Activated naive CD8-positive, alpha-beta T cell treated with anti-CD3 and anti-CD28 coated beads, Interleukin-2, amount 50 U/mL, for 24 hours (primary cell): Measurements from ENCODE around the gene OR14A16.

Experiments
- ATAC-seq: fragments of 150-1000 bp; cut with Tn5 transposase; one replicate; pipeline ENCODE4 v1.10.0; 2021
- DNase-seq: peaks from one replicate; pipeline ENCODE4 v3.0.0; 2021
- H3K27ac Mint-ChIP-seq: one replicate; pipeline ENCODE4 v1.8.0; 2021; ENCODE audit warnings: mild to moderate bottlenecking, mixed read lengths
- H3K27me3 Mint-ChIP-seq: one replicate; pipeline ENCODE4 v1.8.0; 2021; ENCODE audit warnings: mixed read lengths
- H3K36me3 Mint-ChIP-seq: one replicate; pipeline ENCODE4 v1.8.0; 2021; ENCODE audit warnings: low read depth, mixed read lengths
- H3K4me1 Mint-ChIP-seq: one replicate; pipeline ENCODE4 v1.8.0; 2021; ENCODE audit warnings: mixed read lengths
- H3K4me3 Mint-ChIP-seq: one replicate; pipeline ENCODE4 v1.8.0; 2021; ENCODE audit warnings: mild to moderate bottlenecking, moderate library complexity, mixed read lengths
- H3K9me3 Mint-ChIP-seq: one replicate; pipeline ENCODE4 v1.8.0; 2021; ENCODE audit warnings: mixed read lengths

OR14A16 gene

DNA sequence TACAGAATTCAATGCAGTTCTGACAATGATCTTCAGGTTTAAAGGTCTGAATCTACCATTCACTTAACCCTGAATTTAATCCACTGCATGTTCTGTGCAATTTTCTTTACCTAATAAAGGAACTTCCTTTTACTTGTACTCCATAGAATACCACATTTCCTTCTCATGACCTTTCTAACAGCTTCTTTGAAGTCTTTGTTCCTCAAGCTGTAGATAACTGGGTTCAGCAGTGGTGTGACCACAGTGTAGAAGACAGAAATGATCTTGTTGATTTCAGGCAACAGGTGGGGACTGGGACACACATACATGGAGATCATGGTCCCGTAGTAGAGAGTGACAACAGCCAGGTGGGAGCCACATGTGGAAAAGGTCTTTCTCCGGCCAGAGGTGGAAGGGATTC, 16.9 kb upstream of the OR14A16 start:
- Mint-ChIP-seq H3K36me3 (no peaks in the 10 kb centered on the region), H3K27ac (no peak overlapping the region), H3K4me1 (no peaks in the 10 kb centered on the region)

DNA sequence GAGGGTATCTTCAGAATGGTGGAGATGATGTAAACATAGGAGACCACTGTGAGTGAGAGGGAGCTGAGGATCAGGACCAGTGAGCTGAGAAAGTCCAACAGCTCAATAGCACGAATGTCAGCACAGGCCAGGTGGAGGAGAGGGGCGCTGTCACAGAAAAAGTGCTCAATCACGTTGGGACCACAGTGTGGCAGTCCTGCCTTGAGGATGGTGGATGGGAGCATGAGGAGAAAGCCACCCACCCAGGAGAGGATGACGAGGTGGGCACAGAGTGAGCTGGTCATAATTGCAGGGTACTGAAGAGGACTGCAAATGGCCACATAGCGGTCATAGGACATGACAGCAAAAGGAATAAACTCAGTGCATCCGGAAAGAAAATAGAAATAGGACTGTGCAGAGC, 9.7 kb upstream of the OR14A16 start:
- Mint-ChIP-seq H3K4me1 (no peaks in the 10 kb centered on the region), H3K27ac (no peak overlapping the region), H3K27me3 (no peaks in the 10 kb centered on the region), H3K9me3 (no peaks in the 10 kb centered on the region), H3K36me3 (no peaks in the 10 kb centered on the region), H3K4me3 (no peak overlapping the region)
- ATAC-seq (no peak), DNase-seq (no peak)

More for the DNA sequence above, 16.9 kb upstream of the OR14A16 start:
- no peaks in the 10 kb centered on the region for H3K27me3 Mint-ChIP-seq
- ATAC-seq (no peak), DNase-seq (no peak)
- no peak overlapping the region for H3K4me3 Mint-ChIP-seq
- no peaks in the 10 kb centered on the region for H3K9me3 Mint-ChIP-seq

DNA sequence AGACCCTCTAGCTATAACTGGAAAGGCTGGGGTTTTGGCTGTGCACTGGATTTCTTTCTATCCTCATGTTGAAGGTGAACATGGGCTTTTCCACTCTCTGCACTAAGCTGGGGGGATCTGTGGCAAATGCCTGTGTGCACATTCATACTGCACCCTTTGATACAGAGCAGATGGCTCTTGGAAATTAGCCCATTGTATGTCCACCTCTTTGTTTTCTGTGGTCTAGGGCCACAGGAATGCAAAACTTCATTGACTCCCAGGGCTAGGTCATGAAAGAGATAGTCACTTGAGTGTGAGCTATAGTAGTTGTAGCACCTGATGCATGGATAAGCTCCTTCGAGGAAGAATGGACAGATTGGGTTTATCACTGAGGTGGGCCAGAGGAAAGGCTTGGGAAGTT, 5.7 kb upstream of the OR14A16 start:
- no peak overlapping the region for H3K27ac Mint-ChIP-seq
- no peaks in the 10 kb centered on the region for H3K27me3 Mint-ChIP-seq
- DNase-seq (no peak), ATAC-seq (no peak)
- H3K9me3 Mint-ChIP-seq, result no peaks in the 10 kb centered on the region
- no peak overlapping the region for H3K4me3 Mint-ChIP-seq
- no peaks in the 10 kb centered on the region for H3K4me1 Mint-ChIP-seq
- no peaks in the 10 kb centered on the region for H3K36me3 Mint-ChIP-seq

DNA sequence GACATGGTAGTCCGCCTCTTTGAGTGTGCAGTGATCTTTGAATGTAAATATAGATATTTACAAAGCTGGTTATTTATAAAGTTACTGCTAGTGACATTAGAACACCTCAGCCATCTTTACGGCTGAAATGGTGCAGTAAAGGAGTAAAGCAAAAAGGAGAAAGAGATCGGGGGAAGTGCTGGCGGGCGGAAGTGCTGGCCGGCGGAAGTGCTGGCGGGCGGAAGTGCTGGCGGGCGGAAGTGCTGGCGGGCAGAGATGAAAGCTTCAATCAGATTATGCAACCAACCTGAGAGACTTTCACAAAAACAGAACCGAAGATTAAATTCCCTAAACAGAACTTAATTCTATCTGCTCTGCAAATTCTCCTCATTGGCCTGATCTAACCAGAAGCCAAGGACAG, 1.4 kb upstream of the OR14A16 start:
- DNase-seq (no peak), ATAC-seq (no peak)
- H3K4me1 Mint-ChIP-seq, result no peaks in the 10 kb centered on the region
- H3K27me3 Mint-ChIP-seq, result no peaks in the 10 kb centered on the region
- no peaks in the 10 kb centered on the region for H3K36me3 Mint-ChIP-seq
- H3K4me3 Mint-ChIP-seq, result no peak overlapping the region
- no peaks in the 10 kb centered on the region for H3K9me3 Mint-ChIP-seq
- no peak overlapping the region for H3K27ac Mint-ChIP-seq

DNA sequence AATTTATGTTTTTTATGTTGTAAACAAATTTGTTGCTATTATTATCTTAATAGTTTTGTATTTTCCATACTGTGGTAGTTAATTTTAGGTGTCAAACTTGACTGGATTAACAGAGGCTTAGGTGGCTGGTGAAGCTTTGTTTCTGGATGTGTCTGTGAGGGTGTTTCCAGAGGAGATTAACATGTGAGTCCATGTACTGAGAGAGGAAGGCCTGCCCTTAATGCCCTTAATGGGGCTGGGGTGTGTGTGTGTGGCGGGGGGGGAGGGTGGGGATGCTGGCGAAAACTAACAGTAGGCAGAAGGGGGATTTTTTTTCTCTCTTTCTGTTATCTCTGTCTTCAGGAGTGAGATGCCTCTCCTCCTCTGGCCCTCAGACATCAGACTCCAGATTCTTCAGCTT, 1.9 kb downstream of the OR14A16 start:
- no peaks in the 10 kb centered on the region for H3K36me3 Mint-ChIP-seq
- no peaks in the 10 kb centered on the region for H3K27me3 Mint-ChIP-seq
- no peak overlapping the region for H3K4me3 Mint-ChIP-seq
- ATAC-seq (no peak), DNase-seq (no peak)
- H3K27ac Mint-ChIP-seq, result no peak overlapping the region
- no peaks in the 10 kb centered on the region for H3K4me1 Mint-ChIP-seq
- no peaks in the 10 kb centered on the region for H3K9me3 Mint-ChIP-seq

DNA sequence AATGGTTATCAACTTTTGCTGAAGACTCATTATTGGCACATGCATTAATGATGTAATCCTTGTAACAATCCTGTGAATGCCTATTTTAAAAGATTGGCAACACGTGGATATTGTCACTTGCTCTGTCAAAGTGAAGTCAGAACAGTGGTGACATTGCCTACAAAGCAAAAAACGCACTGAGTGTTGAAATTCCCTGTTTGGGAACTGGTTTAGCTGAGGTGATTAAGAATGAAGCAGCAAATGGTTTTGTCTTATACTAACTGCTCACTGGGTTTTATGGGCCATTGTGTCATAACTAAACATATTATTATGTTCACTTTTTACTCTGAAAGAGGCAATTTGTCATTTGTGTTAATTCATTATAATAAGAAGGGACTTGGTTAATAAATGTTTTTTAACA, 11.3 kb downstream of the OR14A16 start:
- no peak for DNase-seq
- Mint-ChIP-seq H3K4me3 (no peak overlapping the region), H3K36me3 (no peaks in the 10 kb centered on the region), H3K4me1 (no peaks in the 10 kb centered on the region), H3K27ac (no peak overlapping the region), H3K27me3 (no peaks in the 10 kb centered on the region), H3K9me3 (no peaks in the 10 kb centered on the region)
- no peak for ATAC-seq

DNA sequence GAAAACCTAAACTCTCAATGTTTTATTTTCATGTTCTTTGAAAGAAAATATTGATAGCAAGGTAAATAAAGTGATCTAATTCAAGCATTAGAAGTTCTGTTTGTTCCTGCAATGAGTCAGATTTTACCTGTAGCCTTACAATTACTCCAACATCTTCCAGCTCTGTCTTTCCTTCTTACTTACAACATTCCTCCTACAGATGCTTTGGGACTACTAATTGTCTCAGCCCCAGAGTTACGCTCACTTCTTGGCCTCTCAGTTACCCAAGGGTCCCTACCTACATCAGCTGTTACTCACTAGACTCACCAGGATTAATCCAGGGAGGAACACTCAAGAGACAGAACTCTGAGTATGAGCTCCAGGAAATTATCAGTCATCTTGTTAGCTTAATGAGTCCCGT, 26.4 kb downstream of the OR14A16 start:
- no peaks in the 10 kb centered on the region for H3K4me1 Mint-ChIP-seq
- H3K27ac Mint-ChIP-seq, result no peak overlapping the region
- no peak for ATAC-seq
- H3K36me3 Mint-ChIP-seq, result no peaks in the 10 kb centered on the region
- no peak for DNase-seq
- H3K27me3 Mint-ChIP-seq, result no peaks in the 10 kb centered on the region
- peaks cover 4% of the 10 kb centered on the region for H3K9me3 Mint-ChIP-seq
- no peak overlapping the region for H3K4me3 Mint-ChIP-seq

DNA sequence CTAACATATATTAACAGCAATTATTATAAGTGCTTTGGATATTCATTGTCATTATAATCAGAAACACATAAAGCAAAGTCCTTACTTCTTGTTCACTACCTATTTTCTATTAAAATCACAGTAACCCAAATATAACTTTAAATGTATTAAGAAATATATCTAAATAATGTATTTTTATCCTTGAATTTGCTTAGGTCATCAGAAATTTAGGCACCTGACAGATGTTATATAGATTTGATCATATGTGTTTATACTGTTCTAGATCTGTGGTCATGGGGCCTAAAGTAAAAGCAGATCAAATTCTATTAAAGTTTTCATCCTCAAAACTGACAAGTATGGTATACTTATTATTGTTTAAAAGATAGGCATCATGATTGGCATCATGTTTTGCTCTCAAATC, 54.3 kb downstream of the OR14A16 start:
- Mint-ChIP-seq H3K4me1 (no peaks in the 10 kb centered on the region), H3K27ac (no peak overlapping the region), H3K9me3 (no peaks in the 10 kb centered on the region), H3K4me3 (no peak overlapping the region), H3K27me3 (peaks cover 7% of the 10 kb centered on the region), H3K36me3 (no peaks in the 10 kb centered on the region)
- ATAC-seq (no peak), DNase-seq (no peak)
